RKO (cell line): ENCODE results near the gene ABCC8.
A peak's percentile ranks its signal among the peaks of the same experiment; 100 is the strongest.
"Not testable (repeated sequence)": the region's sequence is repeated elsewhere in the genome, so short reads cannot be mapped to it uniquely, and the experiment has no call there.

Experiments
- DNase-seq: peaks from one replicate; pipeline ENCODE4 v3.0.0-alpha.2; 2016; ENCODE audit warnings: low spot score

Gene ABCC8

GRCh38 chr11:17428261-17428660 is 48.4 kb downstream of the ABCC8 start:
- no peak for DNase-seq

GRCh38 chr11:17426233-17426632 is 50.4 kb downstream of the ABCC8 start:
- DNase-seq, result not testable (repeated sequence)

- peak; percentile 10 for DNase-seq
These were observed 52.9 kb downstream of the ABCC8 start for GRCh38 chr11:17423533-17424310.

- no peak for DNase-seq
These were observed 54.9 kb downstream of the ABCC8 start for GRCh38 chr11:17421781-17422180.

GRCh38 chr11:17418444-17419081 is 58.1 kb downstream of the ABCC8 start:
- DNase-seq, result no peak

GRCh38 chr11:17416492-17416891 is 60.2 kb downstream of the ABCC8 start:
- DNase-seq, result no peak

- no peak for DNase-seq
These were observed 61.0 kb downstream of the ABCC8 start for GRCh38 chr11:17415523-17416104.

- no peak for DNase-seq
These were observed 61.7 kb downstream of the ABCC8 start for GRCh38 chr11:17414992-17415391.

- no peak for DNase-seq
These were observed 62.3 kb downstream of the ABCC8 start for GRCh38 chr11:17414317-17414737.

GRCh38 chr11:17413414-17414316 is 63.0 kb downstream of the ABCC8 start:
- DNase-seq, result no peak

- no peak for DNase-seq
These were observed 64.0 kb downstream of the ABCC8 start for GRCh38 chr11:17412488-17413180.

- no peak for DNase-seq
These were observed 65.2 kb downstream of the ABCC8 start for GRCh38 chr11:17411418-17411817.

GRCh38 chr11:17410606-17411379 is 65.9 kb downstream of the ABCC8 start:
- DNase-seq, result no peak

- DNase-seq, result no peak
These were observed 68.0 kb downstream of the ABCC8 start for GRCh38 chr11:17408641-17409040.

- no peak for DNase-seq
These were observed 68.6 kb downstream of the ABCC8 start for GRCh38 chr11:17408026-17408425.

GRCh38 chr11:17407575-17407974 is 69.1 kb downstream of the ABCC8 start:
- DNase-seq, result no peak

- DNase-seq, result no peak
These were observed 69.9 kb downstream of the ABCC8 start for GRCh38 chr11:17406818-17407149.

GRCh38 chr11:17406082-17406817 is 70.4 kb downstream of the ABCC8 start:
- no peak for DNase-seq

- DNase-seq, result peak; percentile 35
These were observed 71.2 kb downstream of the ABCC8 start for GRCh38 chr11:17405232-17406005.
